Stimulated activated CD4-positive, alpha-beta T cell treated with anti-CD3 and anti-CD28 coated beads, Interleukin-12 subunit alpha, Interleukin-12 subunit beta, amount 100 ng/mL, for 4 hours (primary cell): ENCODE data around the gene WDTC1.
A peak's percentile ranks its signal among the peaks of the same experiment; 100 is the strongest.

ENCODE experiments used
- DNase-seq: peaks from one replicate; pipeline ENCODE4 v3.0.0-alpha.2; 2020

WDTC1 gene

DNA sequence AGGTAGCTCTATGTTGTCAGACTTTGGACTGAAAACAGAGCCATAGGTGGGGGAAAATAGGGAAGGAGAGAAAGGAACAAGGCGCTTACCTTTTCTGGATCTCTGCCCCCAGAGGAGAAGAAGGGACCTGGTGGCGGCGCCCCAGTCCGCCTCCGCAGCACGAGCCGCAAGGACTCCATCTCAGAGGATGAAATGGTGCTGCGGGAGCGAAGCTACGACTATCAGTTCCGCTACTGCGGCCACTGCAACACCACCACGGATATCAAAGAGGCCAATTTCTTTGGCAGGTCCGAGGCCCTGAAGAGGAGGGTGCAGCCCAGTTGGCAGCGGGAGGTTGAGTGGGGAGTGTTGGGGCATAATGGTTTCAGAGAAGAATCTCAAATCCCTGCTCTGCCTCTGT, 69.1 kb downstream of the WDTC1 start:
- DNase-seq, result no peak

DNA sequence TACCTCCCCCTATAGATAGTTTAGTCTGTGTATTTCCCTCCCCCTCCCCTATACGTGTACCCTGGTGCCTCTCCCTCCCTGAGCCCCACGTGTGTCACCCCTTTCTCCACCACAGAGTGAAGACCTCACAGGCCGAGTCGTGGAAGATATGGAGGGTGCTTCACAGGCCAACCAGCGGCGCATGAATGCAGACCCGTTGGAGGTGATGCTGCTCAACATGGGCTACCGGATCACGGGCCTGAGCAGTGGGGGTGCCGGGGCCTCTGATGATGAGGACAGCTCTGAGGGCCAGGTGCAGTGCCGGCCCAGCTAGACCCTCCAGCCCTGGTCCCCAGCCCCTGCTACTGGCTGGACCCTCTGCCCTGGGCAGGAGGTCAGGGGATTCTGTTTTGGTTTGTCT, 71.6 kb downstream of the WDTC1 start:
- no peak for DNase-seq

DNA sequence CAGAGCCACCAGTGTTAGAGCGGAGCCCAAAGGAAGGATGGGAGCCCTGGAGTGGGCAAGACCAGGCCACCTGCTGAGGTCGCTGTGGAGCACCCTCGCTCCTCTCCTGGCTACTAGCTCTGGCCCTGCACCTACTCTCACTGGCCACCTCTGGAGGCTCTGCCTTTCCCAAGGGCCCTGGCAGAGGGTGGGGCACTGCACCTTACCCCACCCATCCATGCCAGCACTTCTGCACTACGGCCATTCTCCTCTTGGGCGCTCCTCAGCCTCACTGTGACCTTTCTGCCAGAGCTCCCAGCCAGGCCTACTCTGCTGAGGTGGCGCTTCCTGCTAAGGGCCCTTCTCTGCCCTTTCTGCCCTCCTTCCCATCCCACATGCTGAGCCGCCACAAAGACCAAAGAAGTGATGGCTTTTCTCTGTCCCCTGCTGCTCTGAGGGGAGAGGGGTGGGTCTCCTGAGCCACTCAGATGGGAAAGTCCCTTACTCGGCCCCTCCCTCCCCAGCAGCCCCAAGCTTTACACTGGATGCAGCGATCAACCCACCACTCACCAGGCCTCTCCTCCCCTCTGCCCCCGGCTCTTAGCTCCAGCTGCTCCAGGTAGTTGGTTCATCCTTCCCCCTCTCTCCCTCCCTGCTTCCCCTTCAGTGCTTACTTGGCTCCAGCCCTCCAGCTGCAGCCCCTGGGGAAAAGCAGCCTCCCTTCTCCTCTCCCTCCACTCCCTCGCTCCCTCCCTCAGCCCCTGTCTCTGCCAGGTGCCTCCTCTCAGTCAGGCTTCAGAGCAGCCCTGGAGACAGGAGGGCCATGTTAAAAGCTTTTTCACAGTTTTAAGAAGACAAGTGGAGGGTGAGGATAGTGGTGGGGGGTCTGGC, 72.7 kb downstream of the WDTC1 start:
- no peak for DNase-seq

DNA sequence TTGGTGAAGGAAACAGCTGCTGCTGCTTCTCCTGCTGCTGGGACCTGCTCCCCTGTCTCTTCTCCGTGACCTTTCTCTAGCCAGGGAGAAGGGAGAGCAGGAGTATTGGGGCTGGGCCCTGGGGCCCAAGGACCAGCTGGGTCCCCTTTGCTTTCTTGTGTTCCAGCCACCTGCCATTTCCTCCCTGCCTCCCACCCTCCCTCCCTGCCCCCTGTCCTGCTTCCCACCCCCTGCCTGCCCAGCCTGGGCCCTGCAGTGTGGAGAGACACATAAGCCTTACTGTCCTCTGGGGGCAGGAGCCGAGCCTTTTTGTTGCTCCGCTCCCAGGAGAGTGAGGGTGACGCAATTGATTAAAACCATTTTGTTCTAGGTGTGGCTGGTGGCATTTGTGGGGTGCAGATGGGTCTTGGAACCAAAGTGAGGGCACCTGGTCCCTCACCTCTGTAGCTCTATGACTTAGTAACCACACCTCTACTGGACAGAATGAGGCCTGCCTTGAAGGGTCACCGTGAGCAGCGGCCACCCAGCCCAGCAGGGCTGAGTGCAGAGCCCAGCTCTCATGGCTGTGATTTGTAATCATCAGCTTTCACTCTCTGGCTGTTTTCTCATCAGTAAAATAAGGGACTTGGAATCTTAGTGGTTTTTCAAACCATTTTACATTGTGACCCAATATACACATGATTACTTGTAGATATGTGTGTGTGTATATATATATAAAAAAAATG, 73.6 kb downstream of the WDTC1 start:
- DNase-seq, result no peak

DNA sequence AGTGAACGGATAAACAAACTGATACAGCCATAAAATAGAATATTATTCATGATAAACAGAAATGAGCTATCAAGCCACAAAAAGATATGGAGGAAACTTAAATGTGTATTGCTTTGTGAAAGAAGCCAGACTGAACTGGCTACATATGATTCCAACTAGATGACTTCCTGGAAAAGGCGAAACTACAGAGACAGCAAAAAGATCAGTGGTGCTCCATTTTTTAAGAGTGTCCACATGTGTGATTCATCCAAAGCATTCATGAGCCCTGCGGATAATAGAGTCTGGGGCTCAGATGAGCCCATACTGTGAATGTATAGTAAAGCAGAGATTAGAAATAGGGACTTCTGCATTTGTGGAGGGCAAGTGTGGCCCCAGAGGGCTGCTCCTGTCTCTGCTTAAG, 79.7 kb downstream of the WDTC1 start:
- DNase-seq, result no peak

DNA sequence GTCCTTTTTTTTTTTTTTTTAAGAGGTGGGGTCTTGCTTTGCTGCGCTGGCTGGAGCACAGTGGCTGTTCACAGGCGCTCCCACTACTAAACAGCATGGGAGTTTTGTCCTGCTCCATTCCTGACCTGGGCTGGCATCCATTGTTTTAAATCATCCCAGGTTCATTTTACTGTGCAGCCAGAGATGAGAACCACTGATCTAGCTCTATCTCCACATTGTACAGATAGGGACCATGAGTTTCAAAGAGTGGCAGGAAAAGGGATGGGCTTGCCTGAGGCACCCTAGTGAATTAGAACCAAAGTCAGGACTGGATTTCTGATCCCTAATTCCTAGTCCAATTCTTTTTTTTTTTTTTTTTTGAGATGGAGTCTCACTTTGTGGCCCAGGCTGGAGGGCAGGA, 80.3 kb downstream of the WDTC1 start:
- no peak for DNase-seq

DNA sequence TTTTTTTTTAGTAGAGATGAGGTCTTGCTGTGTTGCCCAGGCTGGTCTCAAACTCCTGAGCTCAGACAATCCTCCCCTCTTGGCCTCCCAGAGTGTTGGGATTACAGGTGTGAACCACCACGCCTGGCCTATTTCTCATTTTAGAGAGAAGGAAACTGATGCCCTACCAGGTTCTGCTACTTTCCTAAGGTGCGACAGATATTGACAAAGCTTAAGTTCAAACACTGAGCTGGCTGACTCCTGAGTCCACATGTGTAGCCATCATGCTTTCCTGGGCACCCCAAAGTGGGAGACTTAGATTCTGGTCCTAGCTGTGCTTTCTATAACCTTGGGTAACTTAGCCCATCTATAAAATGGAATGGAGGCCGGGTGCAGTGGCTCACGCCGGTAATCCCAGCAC, 82.4 kb downstream of the WDTC1 start:
- DNase-seq, result no peak

DNA sequence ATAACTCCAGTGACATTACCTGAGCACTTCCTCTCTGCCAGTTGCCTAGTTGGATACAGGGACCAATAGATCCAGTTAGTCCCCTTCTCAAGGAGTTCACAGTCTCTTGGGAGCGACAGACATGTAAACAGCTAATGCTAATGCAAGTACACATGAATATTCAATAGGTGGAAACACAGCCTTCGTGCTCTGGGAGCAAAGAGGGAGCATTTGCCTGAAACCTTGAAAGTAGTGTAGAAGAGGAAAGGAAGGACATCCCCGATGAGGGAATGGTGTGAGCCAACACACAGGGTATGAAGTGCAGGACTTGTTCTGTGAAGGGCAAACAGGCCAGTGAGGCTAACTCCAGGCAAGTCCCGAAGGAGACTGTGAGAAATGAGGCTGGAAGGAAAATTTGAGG, 83.7 kb downstream of the WDTC1 start:
- no peak for DNase-seq

DNA sequence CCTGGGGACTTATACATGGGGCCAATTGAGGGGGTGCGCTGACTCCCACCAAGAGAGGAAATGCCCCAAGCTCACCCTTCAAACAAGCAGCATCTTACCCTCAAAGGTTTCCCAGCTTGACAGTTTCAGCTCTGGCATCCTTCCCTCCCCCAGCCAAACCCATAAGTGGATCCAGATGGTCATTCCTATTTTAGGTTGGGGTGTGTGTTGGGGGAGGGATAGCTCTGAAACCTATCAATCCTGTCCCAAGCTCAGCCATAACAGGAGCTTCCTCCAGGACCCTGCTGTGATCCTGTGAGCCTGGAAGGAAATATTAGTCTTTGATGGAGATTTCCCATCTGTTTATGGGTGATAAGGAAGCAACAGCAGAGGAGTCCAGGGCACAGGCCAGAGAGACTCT, 84.2 kb downstream of the WDTC1 start:
- no peak for DNase-seq

DNA sequence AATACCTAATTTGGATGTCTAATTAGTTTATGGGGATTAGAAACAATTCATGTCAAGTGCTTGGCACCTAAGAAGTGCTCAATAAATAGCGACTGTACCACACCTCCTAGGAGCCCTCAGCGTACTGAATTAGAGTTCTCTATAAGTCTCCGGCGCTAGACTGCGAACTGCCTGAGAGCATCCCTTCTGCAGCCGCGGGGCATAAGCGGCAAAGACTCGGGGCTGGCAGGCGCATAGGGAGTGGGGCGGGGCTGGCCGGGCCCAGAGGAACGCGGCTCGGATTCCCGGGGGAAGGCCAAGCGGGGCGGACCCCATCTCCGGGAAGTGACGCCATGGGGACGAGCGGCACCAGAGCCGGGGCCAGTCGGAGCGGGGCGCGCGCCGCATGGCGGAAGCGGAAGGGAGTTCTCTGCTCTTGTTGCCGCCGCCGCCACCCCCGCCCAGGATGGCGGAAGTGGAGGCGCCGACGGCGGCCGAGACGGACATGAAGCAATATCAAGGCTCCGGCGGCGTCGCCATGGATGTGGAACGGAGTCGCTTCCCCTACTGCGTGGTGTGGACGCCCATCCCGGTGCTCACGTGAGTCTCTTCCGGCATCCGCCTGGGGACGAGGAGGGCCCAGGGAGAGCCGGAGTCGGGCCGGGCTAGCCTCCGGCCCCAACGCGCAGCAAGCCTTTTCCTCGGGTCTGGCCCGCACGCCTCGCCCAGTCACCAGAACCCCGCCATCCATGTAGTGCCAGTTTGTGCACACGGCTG, 87.6 kb downstream of the WDTC1 start, which contains the start of gene TMEM222:
Gene TMEM222 (plus strand): TSS at position 351 of the 756 bp plus-strand sequence. CDS start 35 bp downstream, at position 386.
- DNase-seq, result peak; percentile 96

DNA sequence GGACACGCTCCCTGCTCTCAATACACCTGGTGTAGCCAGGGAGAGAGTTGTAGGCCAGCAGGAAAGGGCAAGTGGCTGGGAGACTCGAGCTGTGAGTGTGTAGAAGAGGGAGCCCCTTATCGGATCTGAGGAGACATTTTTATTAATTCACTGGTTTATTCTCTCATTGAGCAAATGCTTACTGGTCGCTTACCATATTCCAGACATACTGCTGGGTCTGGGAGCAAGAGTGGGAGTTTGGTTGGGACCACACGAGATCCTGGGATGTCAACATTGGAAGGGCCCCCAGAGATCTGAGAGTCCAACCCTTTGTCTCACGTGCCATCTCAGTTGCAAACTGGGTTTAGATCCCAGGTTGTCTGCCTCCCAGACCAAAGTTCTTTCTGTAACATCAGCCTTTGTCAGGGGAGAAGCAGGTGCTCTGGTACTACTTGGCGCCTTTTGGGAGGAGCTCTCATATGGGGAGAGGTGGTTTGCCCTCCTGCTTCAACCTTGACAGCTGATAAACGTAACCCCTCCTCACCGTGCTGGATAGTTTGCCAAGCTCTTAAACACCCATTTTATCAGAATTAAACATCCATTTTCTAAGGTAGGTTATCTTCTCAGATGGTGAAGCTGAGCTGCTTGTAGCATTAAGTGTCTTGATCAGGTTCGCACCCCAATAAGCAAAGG, 88.3 kb downstream of the WDTC1 start:
- DNase-seq, result no peak

DNA sequence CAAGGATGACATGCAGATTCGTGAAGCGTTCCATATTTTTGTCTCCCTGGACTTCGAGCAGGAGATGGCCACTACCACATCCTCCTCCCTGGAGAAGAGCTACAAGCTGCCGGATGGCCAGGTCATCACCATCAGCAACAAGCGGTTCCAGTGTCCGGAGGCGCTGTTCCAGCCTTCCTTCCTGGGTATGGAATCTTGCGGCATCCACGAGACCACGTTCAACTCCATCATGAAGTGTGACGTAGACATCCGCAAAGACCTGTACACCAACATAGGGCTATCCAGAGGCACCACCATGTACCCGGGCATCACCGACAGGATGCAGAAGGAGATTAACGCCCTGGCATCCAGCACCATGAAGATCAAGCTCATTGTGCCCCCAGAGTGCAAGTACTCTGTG, 90.9 kb downstream of the WDTC1 start:
- DNase-seq, result no peak

DNA sequence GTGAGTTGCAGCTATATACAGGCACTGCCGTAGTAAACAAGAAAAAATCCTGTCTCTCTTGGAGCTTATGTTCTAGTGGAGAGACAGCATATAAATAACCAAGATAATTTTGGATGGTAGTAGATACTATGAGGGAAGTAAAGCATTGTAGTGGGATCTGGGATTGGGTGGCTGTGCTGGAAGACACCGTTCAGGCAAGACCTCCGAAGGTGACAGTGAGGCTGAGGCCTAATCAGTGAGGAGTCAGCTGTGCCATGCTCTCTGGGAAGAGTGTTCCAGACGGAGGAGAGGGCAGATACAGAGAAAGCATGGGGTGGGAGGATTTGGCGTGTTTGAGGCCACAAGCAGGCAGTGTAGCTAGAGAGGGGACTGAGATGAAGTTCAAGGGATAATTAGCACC, 93.5 kb downstream of the WDTC1 start:
- no peak for DNase-seq

DNA sequence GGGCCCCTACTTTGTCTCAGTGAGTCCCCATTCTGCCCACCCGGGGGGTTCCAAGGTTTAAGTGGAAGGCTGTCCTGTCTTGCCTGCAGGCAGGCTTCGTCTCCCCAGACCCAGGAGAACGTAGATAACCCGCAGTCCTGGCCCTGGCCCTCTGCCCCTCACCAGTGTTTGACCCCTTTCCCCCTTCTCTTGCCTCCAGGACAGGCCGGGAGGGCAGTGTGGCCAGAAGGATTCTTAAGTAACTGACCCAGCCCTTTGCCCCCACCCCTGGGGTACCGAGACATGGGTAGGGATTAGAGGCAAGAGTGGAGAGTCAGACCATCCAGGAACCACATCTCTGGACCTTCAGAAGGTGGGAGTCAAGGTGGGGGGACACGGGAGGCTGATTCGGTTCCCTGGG, 96.4 kb downstream of the WDTC1 start:
- DNase-seq, result no peak

DNA sequence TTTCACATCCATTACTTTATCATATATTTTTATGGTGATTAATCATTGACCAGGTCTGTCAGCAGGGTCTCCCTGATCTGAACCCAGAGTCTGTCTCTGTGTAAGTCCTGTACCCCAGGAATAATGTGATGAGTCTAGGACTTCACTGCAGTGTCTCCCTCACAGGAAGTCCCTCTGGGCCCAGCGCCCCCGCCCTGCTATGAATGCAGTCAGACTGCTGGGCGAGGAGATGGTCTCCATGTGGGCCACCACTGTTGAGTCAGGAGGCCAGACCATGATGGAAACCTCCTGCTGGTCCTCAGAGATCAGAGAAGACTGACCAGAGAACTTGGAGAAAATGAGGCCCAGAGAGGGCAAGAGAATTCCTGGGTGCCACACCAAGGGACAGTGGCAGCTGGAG, 97.0 kb downstream of the WDTC1 start:
- no peak for DNase-seq

DNA sequence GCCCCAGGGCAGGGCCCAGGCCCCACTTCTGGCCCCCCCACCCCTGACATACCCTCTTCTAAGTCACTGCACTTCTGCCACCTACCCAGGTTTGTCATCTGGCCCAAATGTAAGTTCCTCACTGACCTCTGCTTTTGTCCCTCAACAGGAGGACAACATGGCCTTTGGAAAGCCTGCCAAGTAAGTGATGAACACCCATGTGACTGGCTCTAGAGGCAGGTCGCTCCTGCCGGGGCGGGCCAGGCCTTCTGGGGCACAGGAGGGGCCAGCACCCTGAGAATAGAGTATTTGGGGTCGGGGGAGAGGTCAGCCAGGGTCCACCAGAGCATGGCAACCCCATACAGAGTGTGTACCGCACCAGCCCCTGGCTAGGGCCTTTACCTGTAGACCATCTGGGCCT, 97.5 kb downstream of the WDTC1 start:
- DNase-seq, result no peak

DNA sequence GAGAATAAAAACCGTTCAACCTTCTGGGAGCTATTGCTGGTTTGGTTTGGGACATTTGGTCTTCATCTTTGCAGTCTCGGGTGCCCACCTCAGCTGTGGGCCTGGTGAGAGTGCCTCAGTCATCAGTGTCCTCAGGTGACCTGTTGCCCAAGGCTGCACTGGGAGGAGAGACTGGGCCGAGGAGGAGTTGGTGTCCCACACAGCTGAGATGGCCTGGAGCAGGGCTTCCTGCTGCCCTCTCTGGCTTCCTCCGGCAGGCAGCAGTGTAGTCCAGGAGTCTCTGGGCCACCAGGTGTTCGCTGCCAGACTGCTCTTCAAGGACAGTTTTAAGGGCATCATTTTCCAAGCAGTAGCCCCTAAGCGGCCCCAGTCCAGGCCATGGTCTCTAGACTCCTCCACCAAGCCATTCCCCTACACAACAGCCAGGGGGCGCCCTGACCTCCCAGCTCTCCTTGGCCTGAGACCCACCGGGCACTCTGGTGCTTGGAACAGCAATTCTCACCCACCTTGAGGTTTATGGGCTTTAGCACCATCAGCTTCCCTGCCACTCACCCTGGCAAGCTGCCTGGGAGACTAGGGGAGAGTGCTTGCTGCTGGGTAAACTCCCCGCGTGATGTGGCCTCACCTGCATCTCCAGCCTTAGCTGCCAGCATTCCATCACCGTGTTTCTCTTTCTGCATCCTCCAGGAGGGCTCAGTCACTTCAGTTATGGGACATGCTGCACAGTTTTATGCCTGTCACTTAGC, 98.3 kb downstream of the WDTC1 start:
- DNase-seq, result peak; percentile 48

DNA sequence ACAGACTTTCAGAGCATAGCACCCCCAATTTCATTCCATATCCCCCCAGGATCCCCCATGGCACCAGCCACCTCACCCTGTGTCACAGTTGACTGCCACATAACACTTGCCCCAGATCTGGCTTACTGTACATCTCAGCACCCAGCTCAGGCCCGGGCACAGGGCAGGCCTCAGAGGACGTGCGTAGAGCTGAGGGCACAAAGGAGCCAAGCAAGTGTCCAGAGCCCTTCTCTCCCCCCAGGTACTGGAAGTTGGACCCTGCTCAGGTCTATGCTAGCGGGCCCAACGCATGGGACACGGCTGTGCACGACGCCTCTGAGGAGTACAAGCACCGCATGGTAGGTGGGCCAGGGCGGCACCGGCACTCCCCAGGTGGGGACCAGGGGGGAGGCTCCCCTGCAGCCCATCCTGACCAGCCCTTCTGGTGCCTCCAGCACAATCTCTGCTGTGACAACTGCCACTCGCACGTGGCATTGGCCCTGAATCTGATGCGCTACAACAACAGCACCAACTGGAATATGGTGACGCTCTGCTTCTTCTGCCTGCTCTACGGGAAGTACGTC, 99.4 kb downstream of the WDTC1 start:
- DNase-seq, result no peak

DNA sequence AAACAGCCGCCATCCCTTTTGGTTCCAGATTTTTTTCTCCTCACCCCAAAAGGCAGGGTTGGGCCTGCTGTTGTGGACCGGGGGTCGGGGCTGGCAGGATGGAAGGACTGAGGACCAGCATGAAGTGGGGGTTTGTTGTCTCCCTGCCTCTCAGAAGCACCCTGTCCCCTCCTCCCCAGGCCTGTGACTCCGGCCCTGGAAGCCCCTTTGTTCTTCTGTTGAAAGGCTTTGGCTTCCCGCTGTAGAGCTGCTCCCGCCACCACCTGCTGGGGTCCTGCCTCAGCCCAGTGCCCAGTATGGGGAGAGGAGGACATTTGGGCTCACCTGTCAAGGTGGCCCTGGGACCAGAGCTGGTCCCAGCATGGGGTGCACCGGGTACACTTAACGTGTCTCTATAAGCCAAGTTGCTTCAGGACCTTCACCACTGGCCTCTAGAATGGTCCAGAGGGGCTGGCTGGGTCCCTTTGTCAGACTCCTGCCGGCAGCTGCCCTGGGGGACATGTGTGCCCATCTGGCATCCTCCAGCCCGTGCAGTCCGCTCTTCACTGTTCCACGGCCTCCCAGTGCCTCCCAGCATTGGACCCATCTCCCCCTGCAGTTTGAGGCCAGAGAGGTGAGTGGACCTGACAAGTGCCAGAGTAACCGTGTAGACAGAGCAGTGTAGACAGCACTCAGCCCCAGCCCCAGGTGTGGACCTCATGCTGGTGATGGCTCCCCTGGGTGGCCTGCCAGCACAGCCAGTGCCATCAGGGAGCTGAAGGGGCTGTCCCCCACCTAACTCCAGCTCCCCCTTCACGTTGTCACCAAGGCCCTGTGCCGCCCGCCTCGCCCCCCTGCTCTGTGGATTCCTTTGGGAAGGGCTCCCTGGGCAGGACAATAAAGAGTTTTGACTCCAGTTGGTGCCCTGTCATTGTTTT, 101.3 kb downstream of the WDTC1 start:
- no peak for DNase-seq

DNA sequence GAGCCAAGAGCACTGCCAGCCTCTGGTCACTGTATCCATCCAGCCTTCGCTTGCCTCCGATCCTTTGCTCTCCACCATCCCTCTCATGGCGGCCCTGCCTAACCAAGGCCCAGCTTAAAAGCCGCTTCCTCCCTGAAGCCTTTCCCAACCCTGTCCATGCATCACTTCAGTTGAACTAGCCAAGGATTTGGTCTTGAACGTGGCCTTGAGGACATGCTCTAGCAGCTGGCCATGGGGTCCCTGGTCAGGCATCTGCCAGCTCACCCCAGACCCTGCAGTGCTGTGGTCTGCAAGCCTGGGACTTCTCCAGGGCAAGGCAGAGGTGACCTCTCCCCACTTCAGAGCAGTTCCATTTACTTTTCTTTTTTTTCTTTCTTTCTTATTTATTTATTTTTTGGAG, 102.3 kb downstream of the WDTC1 start:
- DNase-seq, result no peak

DNA sequence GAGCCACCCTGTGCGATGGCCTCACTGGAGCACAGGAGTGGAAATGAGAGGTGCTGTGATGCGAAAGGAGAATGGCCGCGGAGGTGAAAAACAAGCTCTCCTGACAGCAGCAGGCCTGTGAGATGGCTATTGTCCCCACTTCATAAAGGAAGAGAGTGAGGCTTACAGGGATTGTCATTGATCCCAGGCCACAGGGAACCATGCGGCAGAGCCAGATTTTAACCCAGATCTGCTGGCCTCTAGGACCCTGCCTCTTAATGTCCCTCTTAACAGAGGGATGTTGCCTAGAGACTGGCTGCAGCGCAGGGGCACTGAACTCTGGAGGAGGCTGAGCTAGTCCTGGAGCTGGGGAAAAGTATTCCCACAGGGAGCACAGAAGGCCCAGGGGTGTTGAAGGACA, 104.3 kb downstream of the WDTC1 start:
- no peak for DNase-seq
